ENCODE measurements around the gene PPP1R7. TPM values are rescaled to one million over a fixed set of nuclear protein-coding genes. Genes with fewer than 3 reads are reported as not detected.

PPP1R7 gene
- total RNA-seq, 1 donor from 2014 or later = 52.9 TPM

DNA sequence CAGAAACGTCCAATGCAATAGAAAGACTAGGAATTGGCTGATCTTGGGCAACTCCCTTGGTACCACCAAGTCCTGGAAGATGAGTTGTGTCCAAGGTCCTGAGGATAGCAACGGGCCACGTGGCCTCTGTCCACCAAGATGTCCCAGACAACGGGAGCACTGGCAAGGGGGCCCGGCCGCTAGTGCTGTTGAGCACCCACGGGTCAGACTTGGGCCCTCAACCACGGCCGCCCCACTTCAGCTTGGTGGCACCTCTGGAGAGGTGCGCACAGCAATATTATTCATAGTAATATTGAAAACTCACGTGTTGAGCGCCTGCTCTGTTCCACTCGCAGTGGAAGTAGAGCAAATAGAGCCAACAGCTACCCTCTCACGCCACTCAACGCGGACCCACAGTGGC, 20.0 kb upstream of the PPP1R7 start:
- no peak for DNase-seq (ENCODE audit: low spot score)
- Histone ChIP-seq H3K4me1 (no peaks in the 10 kb centered on the region), H4K20me1 (ENCODE audit: low read depth) (no peaks in the 10 kb centered on the region), H3K9me3 (ENCODE audit: low read depth) (no peaks in the 10 kb centered on the region), H3K27ac (no peak overlapping the region), H3K4me2 (no peak overlapping the region), H3F3A (ENCODE audit: low read depth) (no peaks in the 10 kb centered on the region), H2AFZ (replicated peaks) (no peak overlapping the region), H3K4me3 (no peak overlapping the region), H3K27me3 (no peaks in the 10 kb centered on the region), H3K9ac (no peak overlapping the region), H3K79me2 (ENCODE audit: low read depth) (no peaks in the 10 kb centered on the region), H3K36me3 (no peaks in the 10 kb centered on the region)
- H3K9me3 Mint-ChIP-seq = no peaks in the 10 kb centered on the region
- H3K27me3 Mint-ChIP-seq (ENCODE audit: insufficient read depth, low read depth) = no peaks in the 10 kb centered on the region
- no peak overlapping the region for H3K27ac Mint-ChIP-seq
- TF ChIP-seq EZH2 (IDR thresholded peaks at IDR 0.05) (no peak), EZH2phosphoT487 (IDR thresholded peaks at IDR 0.05) (no peak)
- TF ChIP-seq, protein P1, sequence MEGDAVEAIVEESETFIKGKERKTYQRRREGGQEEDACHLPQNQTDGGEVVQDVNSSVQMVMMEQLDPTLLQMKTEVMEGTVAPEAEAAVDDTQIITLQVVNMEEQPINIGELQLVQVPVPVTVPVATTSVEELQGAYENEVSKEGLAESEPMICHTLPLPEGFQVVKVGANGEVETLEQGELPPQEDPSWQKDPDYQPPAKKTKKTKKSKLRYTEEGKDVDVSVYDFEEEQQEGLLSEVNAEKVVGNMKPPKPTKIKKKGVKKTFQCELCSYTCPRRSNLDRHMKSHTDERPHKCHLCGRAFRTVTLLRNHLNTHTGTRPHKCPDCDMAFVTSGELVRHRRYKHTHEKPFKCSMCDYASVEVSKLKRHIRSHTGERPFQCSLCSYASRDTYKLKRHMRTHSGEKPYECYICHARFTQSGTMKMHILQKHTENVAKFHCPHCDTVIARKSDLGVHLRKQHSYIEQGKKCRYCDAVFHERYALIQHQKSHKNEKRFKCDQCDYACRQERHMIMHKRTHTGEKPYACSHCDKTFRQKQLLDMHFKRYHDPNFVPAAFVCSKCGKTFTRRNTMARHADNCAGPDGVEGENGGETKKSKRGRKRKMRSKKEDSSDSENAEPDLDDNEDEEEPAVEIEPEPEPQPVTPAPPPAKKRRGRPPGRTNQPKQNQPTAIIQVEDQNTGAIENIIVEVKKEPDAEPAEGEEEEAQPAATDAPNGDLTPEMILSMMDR (IDR thresholded peaks at IDR 0.05) = no peak
- H3K4me1 Mint-ChIP-seq = no peaks in the 10 kb centered on the region
- H3K36me3 Mint-ChIP-seq = peaks cover 7% of the 10 kb centered on the region
- no peak overlapping the region for H3K4me3 Mint-ChIP-seq

GRCh38 chr2:241131531-241131930, 18.7 kb upstream of the PPP1R7 start:
- H3K36me3 Mint-ChIP-seq = peaks cover 7% of the 10 kb centered on the region
- H3K9me3 Mint-ChIP-seq = no peaks in the 10 kb centered on the region
- no peak for DNase-seq (ENCODE audit: low spot score)
- H3K27me3 Mint-ChIP-seq (ENCODE audit: insufficient read depth, low read depth) = no peaks in the 10 kb centered on the region
- H3F3A ChIP-seq (ENCODE audit: low read depth) = no peaks in the 10 kb centered on the region
- no peak overlapping the region for H3K4me3 ChIP-seq
- no peak overlapping the region for H2AFZ ChIP-seq (replicated peaks)
- H4K20me1 ChIP-seq (ENCODE audit: low read depth) = no peaks in the 10 kb centered on the region
- H3K4me1 ChIP-seq = no peaks in the 10 kb centered on the region
- H3K9ac ChIP-seq = no peak overlapping the region
- no peaks in the 10 kb centered on the region for H3K4me1 Mint-ChIP-seq
- no peaks in the 10 kb centered on the region for H3K36me3 ChIP-seq
- no peak overlapping the region for H3K27ac Mint-ChIP-seq
- TF ChIP-seq EZH2 (IDR thresholded peaks at IDR 0.05) (no peak), EZH2phosphoT487 (IDR thresholded peaks at IDR 0.05) (no peak)
- TF ChIP-seq, protein P1 (IDR thresholded peaks at IDR 0.05) = no peak
- no peaks in the 10 kb centered on the region for H3K9me3 ChIP-seq (ENCODE audit: low read depth)
- no peak overlapping the region for H3K4me3 Mint-ChIP-seq
- H3K4me2 ChIP-seq = no peak overlapping the region
- no peaks in the 10 kb centered on the region for H3K79me2 ChIP-seq (ENCODE audit: low read depth)
- no peak overlapping the region for H3K27ac ChIP-seq
- H3K27me3 ChIP-seq = no peaks in the 10 kb centered on the region

DNA sequence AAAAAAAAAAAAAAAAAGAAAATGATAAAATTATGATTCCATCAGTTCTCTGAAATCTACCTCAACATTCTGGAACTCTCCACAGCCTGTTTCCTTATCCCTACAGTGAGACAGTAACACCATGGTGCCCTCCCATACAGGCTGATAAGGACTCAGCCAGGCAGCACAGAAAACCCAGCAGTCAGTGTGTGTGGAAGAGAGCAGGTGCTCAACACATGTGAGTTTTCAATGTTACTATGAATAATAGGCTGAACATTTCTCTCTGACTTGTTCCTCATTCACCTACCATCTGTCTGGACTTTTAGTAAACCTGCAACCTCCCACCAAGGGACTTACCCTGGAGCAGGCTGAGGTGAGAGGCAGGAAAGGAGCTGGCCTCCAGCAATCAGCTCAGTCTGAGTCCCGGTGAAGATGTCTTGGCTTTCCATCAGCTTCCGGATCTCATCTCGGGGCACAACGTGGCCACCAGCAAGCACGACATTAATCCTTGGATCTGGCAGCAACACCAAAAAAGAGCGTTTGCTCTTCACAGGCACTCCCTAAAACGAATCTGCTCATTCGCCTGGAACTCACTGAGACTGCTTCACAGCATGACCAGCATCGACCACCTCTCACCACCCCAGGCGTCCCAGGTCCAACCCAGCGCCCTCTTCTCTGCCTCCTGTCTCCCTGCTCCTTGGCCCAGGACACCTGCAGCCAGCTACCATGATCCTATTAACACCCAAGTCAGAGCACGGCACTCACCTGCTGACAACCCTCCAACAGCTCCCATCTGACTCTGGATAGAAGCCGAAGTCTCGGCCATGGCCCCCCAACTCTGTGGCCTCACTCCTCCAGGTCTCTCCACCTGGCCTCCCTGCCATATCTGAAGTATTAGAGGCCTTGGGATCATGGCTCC, 17.5 kb upstream of the PPP1R7 start:
- Mint-ChIP-seq H3K4me1 (no peaks in the 10 kb centered on the region), H3K9me3 (no peaks in the 10 kb centered on the region), H3K36me3 (peaks cover 7% of the 10 kb centered on the region), H3K27me3 (ENCODE audit: insufficient read depth, low read depth) (no peaks in the 10 kb centered on the region), H3K4me3 (no peak overlapping the region), H3K27ac (no peak overlapping the region)
- no peaks in the 10 kb centered on the region for H3K79me2 ChIP-seq (ENCODE audit: low read depth)
- no peak overlapping the region for H3K9ac ChIP-seq
- no peak for TF ChIP-seq EZH2phosphoT487 (IDR thresholded peaks at IDR 0.05)
- TF ChIP-seq, protein P1 (IDR thresholded peaks at IDR 0.05) = no peak
- no peak for TF ChIP-seq EZH2 (IDR thresholded peaks at IDR 0.05)
- no peaks in the 10 kb centered on the region for H3F3A ChIP-seq (ENCODE audit: low read depth)
- H3K4me1 ChIP-seq = no peaks in the 10 kb centered on the region
- H3K4me2 ChIP-seq = no peak overlapping the region
- H4K20me1 ChIP-seq (ENCODE audit: low read depth) = no peaks in the 10 kb centered on the region
- no peaks in the 10 kb centered on the region for H3K36me3 ChIP-seq
- H3K9me3 ChIP-seq (ENCODE audit: low read depth) = no peaks in the 10 kb centered on the region
- no peak overlapping the region for H3K4me3 ChIP-seq
- DNase-seq (ENCODE audit: low spot score) = no peak
- H3K27ac ChIP-seq = no peak overlapping the region
- no peaks in the 10 kb centered on the region for H3K27me3 ChIP-seq
- H2AFZ ChIP-seq (replicated peaks) = no peak overlapping the region

Measured in neural progenitor cell (in vitro differentiated cells).